ENCODE measurements around the gene GXYLT1. TPM values are rescaled to one million over a fixed set of nuclear protein-coding genes. Genes with fewer than 3 reads are reported as not detected.

GXYLT1 gene
- total RNA-seq, 3 donors from 2014 or later, result 7.4 to 8.8 (median 8.5) TPM

DNA sequence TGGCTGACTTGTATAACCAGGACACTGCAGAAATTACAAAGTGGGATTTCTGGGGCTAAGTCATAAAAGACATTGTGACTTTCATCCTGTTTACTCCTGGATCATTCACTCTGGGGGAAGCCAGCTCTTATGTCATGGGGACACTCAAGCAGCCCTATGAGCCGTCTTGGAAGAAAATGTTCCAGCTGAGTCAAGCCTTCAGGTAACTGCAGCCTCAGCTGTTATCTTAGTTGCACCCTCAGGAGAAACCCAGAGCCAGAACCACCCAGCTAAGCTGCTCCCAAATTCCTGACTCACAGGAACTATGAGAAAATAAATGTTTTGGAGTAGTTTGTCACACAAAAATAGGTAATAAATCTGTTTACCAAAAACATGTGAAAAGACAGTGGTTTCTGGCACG is 43.1 kb upstream of the GXYLT1 start:
- ATAC-seq (no peak), DNase-seq (no peak)
- Histone ChIP-seq H3K9me3 (no peaks in the 10 kb centered on the region), H3K4me1 (ENCODE audit: low read depth) (no peaks in the 10 kb centered on the region), H3K36me3 (ENCODE audit: low read depth) (no peaks in the 10 kb centered on the region), H3K4me3 (no peak overlapping the region)
- TF ChIP-seq, protein P1, sequence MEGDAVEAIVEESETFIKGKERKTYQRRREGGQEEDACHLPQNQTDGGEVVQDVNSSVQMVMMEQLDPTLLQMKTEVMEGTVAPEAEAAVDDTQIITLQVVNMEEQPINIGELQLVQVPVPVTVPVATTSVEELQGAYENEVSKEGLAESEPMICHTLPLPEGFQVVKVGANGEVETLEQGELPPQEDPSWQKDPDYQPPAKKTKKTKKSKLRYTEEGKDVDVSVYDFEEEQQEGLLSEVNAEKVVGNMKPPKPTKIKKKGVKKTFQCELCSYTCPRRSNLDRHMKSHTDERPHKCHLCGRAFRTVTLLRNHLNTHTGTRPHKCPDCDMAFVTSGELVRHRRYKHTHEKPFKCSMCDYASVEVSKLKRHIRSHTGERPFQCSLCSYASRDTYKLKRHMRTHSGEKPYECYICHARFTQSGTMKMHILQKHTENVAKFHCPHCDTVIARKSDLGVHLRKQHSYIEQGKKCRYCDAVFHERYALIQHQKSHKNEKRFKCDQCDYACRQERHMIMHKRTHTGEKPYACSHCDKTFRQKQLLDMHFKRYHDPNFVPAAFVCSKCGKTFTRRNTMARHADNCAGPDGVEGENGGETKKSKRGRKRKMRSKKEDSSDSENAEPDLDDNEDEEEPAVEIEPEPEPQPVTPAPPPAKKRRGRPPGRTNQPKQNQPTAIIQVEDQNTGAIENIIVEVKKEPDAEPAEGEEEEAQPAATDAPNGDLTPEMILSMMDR (IDR thresholded peaks at IDR 0.05), result no peak
- intact Hi-C loops (cut with DNase I, micrococcal nuclease), result no loop called here

DNA sequence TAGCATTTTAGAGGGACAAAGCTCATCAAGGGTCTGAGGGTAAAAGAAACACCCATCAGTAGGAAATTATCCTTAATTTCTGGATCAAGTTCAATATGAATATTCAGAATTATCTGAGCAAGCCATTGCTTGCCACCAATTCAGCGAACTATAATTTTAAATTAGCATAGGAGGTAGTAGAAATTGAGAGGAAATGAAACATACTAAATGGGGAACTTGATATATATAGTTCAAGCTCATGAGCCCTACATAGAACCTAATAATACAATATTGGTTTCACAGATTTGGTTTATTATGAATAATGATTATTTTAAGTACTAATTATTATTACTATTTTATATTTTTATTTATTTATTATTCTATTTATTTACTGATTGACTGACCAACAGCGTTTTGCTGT is 42.1 kb upstream of the GXYLT1 start:
- Histone ChIP-seq H3K9me3 (no peaks in the 10 kb centered on the region), H3K4me3 (no peak overlapping the region), H3K36me3 (ENCODE audit: low read depth) (no peaks in the 10 kb centered on the region), H3K4me1 (ENCODE audit: low read depth) (no peaks in the 10 kb centered on the region)
- TF ChIP-seq, protein P1 (IDR thresholded peaks at IDR 0.05), result no peak
- ATAC-seq, result no peak
- no peak for DNase-seq
- intact Hi-C loops (cut with DNase I, micrococcal nuclease), result no loop called here

DNA sequence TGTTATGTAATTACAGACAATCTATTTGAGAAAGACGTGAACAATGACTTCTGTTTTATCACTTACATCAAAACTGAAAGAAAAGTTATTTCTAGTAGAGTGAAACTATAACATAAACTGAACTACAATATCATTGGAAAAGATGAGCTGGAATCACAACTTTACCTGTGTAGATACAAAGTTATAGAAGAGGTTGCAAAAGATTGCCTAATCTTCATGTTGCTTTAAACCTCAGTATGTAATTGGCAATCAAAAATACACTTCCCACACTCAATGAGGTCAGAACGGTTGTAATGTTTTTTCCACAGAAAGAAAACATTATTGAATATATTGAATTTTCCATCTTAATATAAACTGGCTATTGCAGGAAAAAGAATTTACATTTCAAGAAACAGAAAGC is 37.7 kb upstream of the GXYLT1 start:
- intact Hi-C loops (cut with DNase I, micrococcal nuclease), result no loop called here
- H3K4me3 ChIP-seq, result no peak overlapping the region
- H3K4me1 ChIP-seq (ENCODE audit: low read depth), result no peaks in the 10 kb centered on the region
- H3K9me3 ChIP-seq, result no peaks in the 10 kb centered on the region
- ATAC-seq (no peak), DNase-seq (no peak)
- TF ChIP-seq, protein P1 (IDR thresholded peaks at IDR 0.05), result no peak
- H3K36me3 ChIP-seq (ENCODE audit: low read depth), result no peaks in the 10 kb centered on the region

DNA sequence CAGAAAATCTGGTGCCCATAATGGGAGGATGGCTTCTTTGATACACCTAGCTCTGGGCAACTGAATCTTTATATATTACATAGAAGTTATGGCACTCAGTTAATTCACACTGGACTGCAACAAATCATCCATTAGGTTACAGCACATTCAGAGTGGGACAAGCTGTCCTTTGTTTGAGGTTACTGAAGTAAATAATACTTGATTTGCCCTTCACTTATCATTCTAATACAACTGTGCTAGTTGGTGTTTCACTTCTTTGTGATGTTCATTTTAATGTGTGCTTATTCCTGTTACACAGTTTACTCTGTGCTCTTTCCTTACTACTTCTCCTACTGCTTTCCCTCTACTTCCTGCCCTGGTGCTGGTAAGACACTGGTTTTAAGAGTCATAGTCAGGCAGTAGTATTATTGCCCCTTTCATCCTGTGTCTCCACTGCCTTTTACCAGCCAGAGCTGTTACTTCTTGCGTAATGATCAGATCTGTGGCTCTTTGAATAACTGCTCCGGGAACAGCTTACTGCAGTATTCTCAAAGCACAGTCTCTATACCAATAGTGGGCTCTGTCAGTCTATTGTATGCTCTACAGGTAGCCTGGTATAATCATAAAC is 36.4 kb upstream of the GXYLT1 start:
- Histone ChIP-seq H3K36me3 (ENCODE audit: low read depth) (no peaks in the 10 kb centered on the region), H3K9me3 (no peaks in the 10 kb centered on the region), H3K4me1 (ENCODE audit: low read depth) (no peaks in the 10 kb centered on the region), H3K4me3 (no peak overlapping the region)
- no peak for DNase-seq
- intact Hi-C loops (cut with DNase I, micrococcal nuclease), result no loop called here
- peak; percentile 30 for ATAC-seq
- TF ChIP-seq, protein P1 (IDR thresholded peaks at IDR 0.05), result no peak

DNA sequence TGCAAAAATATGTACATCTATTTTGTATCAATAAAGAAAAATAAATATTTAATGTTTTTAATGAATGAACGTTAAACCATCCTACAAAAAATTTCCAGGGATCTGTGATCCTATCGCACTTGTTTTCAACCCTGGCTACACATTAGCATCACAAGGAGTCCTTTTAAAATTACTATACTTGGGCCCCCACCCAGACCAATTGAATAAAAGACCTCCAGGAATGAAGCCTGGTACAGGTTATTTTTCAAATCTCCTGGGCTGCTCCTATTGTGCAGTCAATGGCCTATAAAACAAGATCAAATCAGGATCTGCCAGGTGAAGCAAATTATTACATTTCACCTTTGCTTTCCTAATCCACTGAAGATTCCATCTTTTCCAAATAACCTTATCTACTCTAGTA is 33.4 kb upstream of the GXYLT1 start:
- no peak overlapping the region for H3K4me3 ChIP-seq
- intact Hi-C loops (cut with DNase I, micrococcal nuclease), result no loop called here
- TF ChIP-seq, protein P1 (IDR thresholded peaks at IDR 0.05), result no peak
- no peaks in the 10 kb centered on the region for H3K36me3 ChIP-seq (ENCODE audit: low read depth)
- H3K4me1 ChIP-seq (ENCODE audit: low read depth), result no peaks in the 10 kb centered on the region
- DNase-seq, result no peak
- H3K9me3 ChIP-seq, result no peaks in the 10 kb centered on the region
- ATAC-seq, result no peak

DNA sequence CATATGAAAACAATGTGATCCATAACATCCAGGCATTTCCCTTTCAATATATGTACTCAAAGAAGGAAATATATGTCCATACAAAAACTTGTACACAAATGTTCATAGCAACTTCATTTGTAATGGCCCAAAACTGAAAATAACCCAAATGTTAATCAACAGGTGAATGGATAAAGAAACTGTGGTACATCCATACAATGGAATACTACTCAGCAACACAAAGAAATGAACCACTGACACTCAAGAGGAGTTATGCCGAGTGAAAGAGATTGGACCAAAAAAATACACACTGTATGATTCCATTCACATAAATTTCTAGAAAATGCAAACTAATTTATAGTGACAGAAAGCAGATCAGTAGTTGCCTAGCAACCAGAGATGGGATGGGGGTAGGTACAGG is 30.3 kb upstream of the GXYLT1 start:
- DNase-seq (no peak), ATAC-seq (no peak)
- Histone ChIP-seq H3K9me3 (no peaks in the 10 kb centered on the region), H3K4me1 (ENCODE audit: low read depth) (no peaks in the 10 kb centered on the region), H3K4me3 (no peak overlapping the region), H3K36me3 (ENCODE audit: low read depth) (no peaks in the 10 kb centered on the region)
- intact Hi-C loops (cut with DNase I, micrococcal nuclease), result no loop called here
- TF ChIP-seq, protein P1 (IDR thresholded peaks at IDR 0.05), result no peak

Data from mucosa of descending colon (tissue), 3 donors.